ENCODE measurements around the gene MYO10.

The MYO10 gene

DNA sequence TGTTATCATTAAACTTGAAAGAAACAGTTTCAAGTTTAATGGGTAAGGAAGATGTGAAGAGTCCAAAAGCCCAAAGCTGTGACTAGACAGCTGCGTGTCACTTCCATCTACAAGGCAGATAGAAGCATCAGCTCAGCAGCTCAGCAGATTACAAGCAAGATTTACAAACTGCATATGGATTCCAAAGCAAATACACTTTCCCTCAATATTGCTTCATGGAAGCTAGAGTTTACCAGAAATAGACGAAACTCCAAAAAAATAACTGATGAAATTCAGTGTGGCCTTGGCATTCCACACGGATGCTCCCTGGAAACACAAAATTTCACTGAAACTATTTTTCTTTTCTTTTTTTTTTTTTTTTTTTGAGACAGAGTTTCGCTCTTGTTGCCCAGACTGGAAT lies 17.9 kb downstream of the MYO10 start:
- in situ Hi-C loops (cut with MboI; ENCODE audit: low sequenced_read_pairs): no loop called here

GRCh38 chr5:16916262-16916878 lies 19.7 kb downstream of the MYO10 start:
- in situ Hi-C loops (cut with MboI; ENCODE audit: low sequenced_read_pairs): no loop called here

DNA sequence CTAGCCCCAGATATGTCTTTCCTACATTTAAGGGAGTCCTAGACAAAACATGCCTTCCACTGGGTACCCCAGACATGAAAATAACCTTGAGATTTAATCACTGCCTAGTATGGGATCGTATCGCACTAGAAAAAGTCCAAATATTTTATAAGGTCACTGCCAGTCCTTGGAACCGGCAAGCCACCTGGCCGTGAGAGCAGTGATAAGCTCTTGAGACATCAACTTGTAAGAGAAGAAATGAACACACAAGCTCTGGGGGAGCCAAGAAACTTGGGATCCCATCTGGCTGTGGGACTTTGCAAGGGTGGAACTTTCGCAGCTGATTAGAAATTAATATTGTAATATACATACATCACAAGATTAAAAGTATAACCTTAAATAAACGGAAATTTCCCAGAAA lies 21.5 kb downstream of the MYO10 start:
- in situ Hi-C loops (cut with MboI; ENCODE audit: low sequenced_read_pairs): no loop called here

- in situ Hi-C loops (cut with MboI; ENCODE audit: low sequenced_read_pairs): no loop called here
Observed at GRCh38 chr5:16914108-16914435, 22.0 kb downstream of the MYO10 start.

GRCh38 chr5:16913187-16914107 lies 22.6 kb downstream of the MYO10 start:
- in situ Hi-C loops (cut with MboI; ENCODE audit: low sequenced_read_pairs): no loop called here

DNA sequence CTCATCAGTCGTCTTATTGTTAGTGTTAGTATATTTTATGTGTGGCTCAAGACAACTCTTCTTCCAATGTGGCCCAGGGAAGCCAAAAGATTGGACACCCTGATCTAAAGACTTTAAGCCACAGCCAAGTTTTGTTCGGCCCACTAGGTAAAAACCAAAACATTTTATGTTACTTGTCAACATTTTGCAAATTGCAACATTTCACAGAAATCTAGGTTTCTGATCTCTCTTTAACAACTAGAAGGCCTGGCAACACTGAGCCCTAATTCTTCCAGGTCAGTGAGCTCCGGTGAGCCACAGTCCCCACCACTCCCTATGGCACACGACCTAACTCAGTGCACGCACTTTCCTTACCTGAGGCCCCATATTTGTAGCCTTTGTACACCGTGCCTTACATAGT lies 24.0 kb downstream of the MYO10 start:
- in situ Hi-C loops (cut with MboI; ENCODE audit: low sequenced_read_pairs): no loop called here

DNA sequence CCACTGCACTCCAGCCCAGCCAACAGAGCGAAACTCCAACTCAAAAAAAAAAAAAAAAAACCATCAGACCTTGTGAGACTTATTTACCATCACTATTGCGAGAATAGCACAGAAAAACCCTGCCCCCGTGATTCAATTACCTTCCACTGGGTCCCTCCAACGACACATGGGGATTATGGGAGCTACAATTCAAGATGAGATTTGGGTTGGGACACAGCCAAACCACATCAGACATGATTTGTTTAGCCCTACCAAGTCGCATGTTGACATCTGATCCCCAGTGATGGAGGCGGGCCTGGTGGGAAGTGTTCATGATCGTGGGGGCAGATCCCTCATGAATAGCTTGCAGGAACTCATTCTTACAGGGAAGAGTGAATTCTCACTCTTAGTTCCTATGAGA lies 26.6 kb downstream of the MYO10 start:
- in situ Hi-C loops (cut with MboI; ENCODE audit: low sequenced_read_pairs): no loop called here

GRCh38 chr5:16907270-16907669 lies 28.8 kb downstream of the MYO10 start:
- in situ Hi-C loops (cut with MboI; ENCODE audit: low sequenced_read_pairs): no loop called here

DNA sequence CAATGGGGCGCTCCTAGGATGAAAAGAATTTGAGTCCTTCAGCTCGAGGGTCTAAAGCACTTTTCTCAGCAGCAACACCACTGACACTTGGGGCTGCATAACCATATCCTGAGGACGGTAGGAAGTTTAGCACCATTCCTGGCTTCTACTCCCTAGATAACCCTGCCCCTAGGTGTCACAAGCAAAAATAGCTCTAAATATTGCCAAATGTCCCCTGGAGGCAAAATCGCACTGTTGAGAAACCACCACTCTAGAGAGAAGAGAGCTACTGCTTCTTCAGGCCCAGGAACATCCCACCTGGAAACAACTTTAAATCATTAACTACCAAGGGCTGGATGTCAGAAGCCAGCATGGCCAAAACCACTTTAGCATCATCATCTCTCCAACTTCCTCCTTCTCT lies 29.8 kb downstream of the MYO10 start:
- in situ Hi-C loops (cut with MboI; ENCODE audit: low sequenced_read_pairs): no loop called here

GRCh38 chr5:16903480-16904300 lies 32.4 kb downstream of the MYO10 start:
- in situ Hi-C loops (cut with MboI; ENCODE audit: low sequenced_read_pairs): no loop called here

GRCh38 chr5:16902846-16903245 lies 33.2 kb downstream of the MYO10 start:
- in situ Hi-C loops (cut with MboI; ENCODE audit: low sequenced_read_pairs): no loop called here

DNA sequence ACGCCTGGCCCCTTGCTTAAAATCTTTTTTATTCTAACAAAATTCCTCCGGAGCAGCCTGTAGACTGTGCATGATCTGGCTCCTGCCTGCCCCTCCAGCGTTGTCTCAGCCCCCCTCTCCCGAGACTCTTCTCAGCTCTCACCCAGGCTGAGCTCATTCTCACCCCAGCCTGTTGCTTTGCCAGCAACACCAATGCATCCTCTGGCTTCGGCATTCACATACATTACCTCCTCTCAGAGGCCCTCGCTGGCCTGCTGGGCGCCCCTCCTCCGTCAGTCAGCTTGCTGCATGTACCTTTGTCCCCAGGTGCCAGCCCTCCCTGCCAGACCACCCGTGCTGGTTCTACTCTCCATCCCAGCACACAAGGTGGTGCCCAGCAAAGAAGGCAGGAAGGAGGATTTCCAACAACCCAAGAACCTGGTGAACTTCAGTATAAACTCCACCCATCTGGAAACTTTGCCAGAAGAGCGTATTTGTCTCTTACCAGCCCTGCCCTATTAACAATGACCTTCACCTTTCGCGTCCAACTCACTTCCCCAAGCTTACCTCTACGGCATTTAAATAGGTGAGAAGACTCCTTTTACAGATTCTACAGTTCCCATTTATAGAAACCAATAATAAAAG lies 35.0 kb downstream of the MYO10 start:
- in situ Hi-C loops (cut with MboI; ENCODE audit: low sequenced_read_pairs): no loop called here

DNA sequence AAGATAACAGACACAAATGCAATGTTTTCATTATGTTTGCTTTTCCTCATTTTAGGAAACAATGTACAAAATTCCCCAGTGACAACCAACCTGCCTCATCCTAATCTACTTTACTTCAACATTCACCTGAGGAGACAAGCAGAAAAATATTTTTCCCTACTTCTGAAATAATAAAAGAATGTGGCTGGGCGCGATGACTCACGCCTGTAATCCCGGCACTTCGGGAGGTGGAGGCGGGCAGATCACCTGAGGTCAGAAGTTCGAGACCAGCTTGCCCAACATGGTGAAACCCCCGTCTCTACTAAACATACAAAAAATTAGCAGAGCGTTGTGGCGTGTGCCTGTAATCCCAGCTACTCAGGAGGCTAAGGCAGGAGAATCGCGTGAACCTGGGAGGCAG lies 36.9 kb downstream of the MYO10 start:
- in situ Hi-C loops (cut with MboI; ENCODE audit: low sequenced_read_pairs): no loop called here

DNA sequence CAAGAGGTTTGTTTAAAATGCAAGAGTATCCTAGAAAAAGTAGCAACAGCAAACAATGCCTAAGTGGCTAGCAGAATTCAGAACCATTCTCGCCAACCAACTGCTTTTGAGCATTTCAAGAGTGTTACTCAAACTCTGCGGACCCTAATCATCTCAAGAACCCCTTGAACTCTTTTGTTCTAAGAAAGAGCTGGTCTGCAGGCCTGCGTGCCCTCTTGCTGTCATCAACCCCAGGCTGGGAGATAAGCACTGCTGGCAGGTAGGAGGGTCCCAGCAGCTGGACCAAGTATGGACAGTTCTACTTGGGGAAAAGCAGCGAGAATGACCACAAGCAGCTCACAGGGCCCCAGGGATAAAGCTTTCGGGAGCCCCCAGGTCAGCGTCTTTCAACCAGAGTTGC lies 38.3 kb downstream of the MYO10 start:
- in situ Hi-C loops (cut with MboI; ENCODE audit: low sequenced_read_pairs): no loop called here

GRCh38 chr5:16897284-16897704 lies 38.8 kb downstream of the MYO10 start:
- in situ Hi-C loops (cut with MboI; ENCODE audit: low sequenced_read_pairs): no loop called here

DNA sequence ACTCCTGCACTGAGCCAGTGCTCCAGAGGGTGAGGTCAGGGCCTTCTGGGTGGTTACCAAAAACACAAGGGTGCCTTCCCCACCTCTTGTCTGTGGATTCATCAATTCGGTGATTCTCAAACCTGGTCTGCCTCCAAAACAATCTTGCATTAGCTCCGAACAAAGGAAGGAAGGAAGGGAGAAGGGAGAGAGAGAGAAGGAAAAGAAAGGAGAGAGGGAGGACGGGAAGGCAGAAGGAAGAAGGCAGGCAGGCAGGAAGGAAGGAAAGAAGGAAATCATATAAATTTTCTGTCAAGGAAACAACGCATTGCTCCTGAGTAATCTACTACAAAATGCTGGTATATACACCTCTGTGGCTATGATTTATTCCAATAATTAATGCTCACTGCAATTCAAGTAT lies 39.3 kb downstream of the MYO10 start:
- in situ Hi-C loops (cut with MboI; ENCODE audit: low sequenced_read_pairs): no loop called here

GRCh38 chr5:16894236-16895057 lies 41.6 kb downstream of the MYO10 start:
- in situ Hi-C loops (cut with MboI; ENCODE audit: low sequenced_read_pairs): no loop called here

DNA sequence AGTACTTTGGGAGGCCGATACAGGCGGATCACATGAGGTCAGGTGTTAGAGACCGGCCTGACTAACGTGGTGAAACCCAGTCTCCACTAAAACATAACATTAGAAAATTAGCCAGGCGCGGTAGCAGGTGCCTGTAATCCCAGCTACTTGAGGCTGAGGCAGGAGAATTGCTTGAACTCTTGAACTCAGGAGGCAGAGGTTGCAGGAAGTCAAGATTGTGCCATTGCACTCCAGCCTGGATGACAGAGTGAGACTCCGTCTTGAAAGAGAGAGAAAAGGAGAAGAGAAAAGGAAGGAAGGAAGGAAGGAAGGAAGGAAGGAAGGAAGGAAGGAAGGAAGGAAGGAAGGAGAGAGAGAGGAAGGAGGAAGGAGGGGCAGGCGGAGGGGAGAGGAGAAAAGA lies 45.1 kb downstream of the MYO10 start:
- in situ Hi-C loops (cut with MboI; ENCODE audit: low sequenced_read_pairs): no loop called here

GRCh38 chr5:16889972-16890519 lies 46.0 kb downstream of the MYO10 start:
- in situ Hi-C loops (cut with MboI; ENCODE audit: low sequenced_read_pairs): no loop called here
